ENCODE results near the gene DPM1. TPM values are rescaled to one million over a fixed set of nuclear protein-coding genes. Genes with fewer than 3 reads are reported as not detected.

Gene DPM1
- total RNA-seq, 1 donor from 2014 or later: 32.7 TPM

DNA sequence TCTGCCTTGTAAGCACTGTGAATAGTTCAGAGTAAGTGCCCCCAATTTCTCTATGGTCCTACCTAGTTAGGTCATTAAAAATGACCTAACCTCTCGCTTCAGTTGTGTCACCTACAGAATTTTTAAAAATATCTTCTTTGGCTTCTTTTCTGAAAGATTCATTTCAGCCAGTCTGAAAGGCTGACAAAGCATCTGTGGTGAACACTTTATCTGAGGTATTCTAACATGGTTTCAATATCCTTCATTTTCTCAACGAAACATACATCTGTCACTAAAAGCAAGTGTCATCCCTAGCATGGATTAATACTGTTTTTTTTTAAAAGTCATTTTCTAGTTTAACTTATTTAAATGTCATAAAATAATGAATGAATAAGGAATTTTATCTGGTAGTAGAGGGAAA is 5.1 kb downstream of the DPM1 start:
- TF ChIP-seq, protein P1, sequence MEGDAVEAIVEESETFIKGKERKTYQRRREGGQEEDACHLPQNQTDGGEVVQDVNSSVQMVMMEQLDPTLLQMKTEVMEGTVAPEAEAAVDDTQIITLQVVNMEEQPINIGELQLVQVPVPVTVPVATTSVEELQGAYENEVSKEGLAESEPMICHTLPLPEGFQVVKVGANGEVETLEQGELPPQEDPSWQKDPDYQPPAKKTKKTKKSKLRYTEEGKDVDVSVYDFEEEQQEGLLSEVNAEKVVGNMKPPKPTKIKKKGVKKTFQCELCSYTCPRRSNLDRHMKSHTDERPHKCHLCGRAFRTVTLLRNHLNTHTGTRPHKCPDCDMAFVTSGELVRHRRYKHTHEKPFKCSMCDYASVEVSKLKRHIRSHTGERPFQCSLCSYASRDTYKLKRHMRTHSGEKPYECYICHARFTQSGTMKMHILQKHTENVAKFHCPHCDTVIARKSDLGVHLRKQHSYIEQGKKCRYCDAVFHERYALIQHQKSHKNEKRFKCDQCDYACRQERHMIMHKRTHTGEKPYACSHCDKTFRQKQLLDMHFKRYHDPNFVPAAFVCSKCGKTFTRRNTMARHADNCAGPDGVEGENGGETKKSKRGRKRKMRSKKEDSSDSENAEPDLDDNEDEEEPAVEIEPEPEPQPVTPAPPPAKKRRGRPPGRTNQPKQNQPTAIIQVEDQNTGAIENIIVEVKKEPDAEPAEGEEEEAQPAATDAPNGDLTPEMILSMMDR (IDR thresholded peaks at IDR 0.05): no peak
- Mint-ChIP-seq H3K4me3 (ENCODE audit: unreplicated experiment) (no peak overlapping the region), H3K36me3 (ENCODE audit: unreplicated experiment) (peaks cover 36% of the 10 kb centered on the region), H3K9me3 (ENCODE audit: unreplicated experiment) (no peaks in the 10 kb centered on the region), H3K4me1 (ENCODE audit: unreplicated experiment) (peaks cover 22% of the 10 kb centered on the region), H3K27me3 (ENCODE audit: unreplicated experiment) (no peaks in the 10 kb centered on the region), H3K27ac (ENCODE audit: unreplicated experiment) (no peak overlapping the region)
- no peak for DNase-seq (ENCODE audit: extremely low spot score, unreplicated experiment)

- no peaks in the 10 kb centered on the region for H3K27me3 Mint-ChIP-seq (ENCODE audit: unreplicated experiment)
- no peak overlapping the region for H3K4me3 Mint-ChIP-seq (ENCODE audit: unreplicated experiment)
- TF ChIP-seq, protein P1 (IDR thresholded peaks at IDR 0.05): no peak
- H3K36me3 Mint-ChIP-seq (ENCODE audit: unreplicated experiment): peaks cover 37% of the 10 kb centered on the region
- DNase-seq (ENCODE audit: extremely low spot score, unreplicated experiment): no peak
- no peaks in the 10 kb centered on the region for H3K9me3 Mint-ChIP-seq (ENCODE audit: unreplicated experiment)
- H3K27ac Mint-ChIP-seq (ENCODE audit: unreplicated experiment): no peak overlapping the region
- no peaks in the 10 kb centered on the region for H3K4me1 Mint-ChIP-seq (ENCODE audit: unreplicated experiment)
These were observed 10.1 kb downstream of the DPM1 start for GRCh38 chr20:50948132-50948785.

- H3K4me3 Mint-ChIP-seq (ENCODE audit: unreplicated experiment): no peak overlapping the region
- no peaks in the 10 kb centered on the region for H3K27me3 Mint-ChIP-seq (ENCODE audit: unreplicated experiment)
- no peak overlapping the region for H3K27ac Mint-ChIP-seq (ENCODE audit: unreplicated experiment)
- peaks cover 40% of the 10 kb centered on the region for H3K36me3 Mint-ChIP-seq (ENCODE audit: unreplicated experiment)
- H3K9me3 Mint-ChIP-seq (ENCODE audit: unreplicated experiment): no peaks in the 10 kb centered on the region
- TF ChIP-seq, protein P1 (IDR thresholded peaks at IDR 0.05): no peak
- no peak for DNase-seq (ENCODE audit: extremely low spot score, unreplicated experiment)
- H3K4me1 Mint-ChIP-seq (ENCODE audit: unreplicated experiment): no peaks in the 10 kb centered on the region
These were observed 15.3 kb downstream of the DPM1 start for GRCh38 chr20:50943069-50943468.

DNA sequence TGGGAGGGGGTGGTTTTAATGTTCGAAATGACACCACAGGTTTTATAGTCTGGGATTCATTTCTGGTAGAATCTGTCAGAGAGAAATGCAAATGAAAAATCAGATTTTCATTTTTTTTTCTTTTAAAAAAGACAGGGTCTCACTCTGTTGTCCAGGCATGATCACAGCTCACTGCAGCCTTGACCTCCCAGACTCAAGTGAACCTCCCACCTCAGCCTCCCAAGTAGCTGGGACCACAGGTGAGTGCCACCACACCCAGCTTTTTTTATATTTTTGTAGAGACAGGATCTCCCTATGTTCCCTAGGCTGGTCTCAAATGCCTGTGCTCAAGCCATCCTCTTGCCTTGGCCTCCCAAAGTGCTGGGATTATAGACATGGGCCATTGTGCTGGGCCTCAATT is 24.7 kb downstream of the DPM1 start:
- H3K36me3 Mint-ChIP-seq (ENCODE audit: unreplicated experiment): peaks cover 29% of the 10 kb centered on the region
- no peak for DNase-seq (ENCODE audit: extremely low spot score, unreplicated experiment)
- H3K9me3 Mint-ChIP-seq (ENCODE audit: unreplicated experiment): no peaks in the 10 kb centered on the region
- TF ChIP-seq, protein P1 (IDR thresholded peaks at IDR 0.05): no peak
- H3K27me3 Mint-ChIP-seq (ENCODE audit: unreplicated experiment): no peaks in the 10 kb centered on the region
- H3K4me3 Mint-ChIP-seq (ENCODE audit: unreplicated experiment): no peak overlapping the region
- H3K4me1 Mint-ChIP-seq (ENCODE audit: unreplicated experiment): peaks cover 17% of the 10 kb centered on the region
- peak overlapping the region; percentile 23 for H3K27ac Mint-ChIP-seq (ENCODE audit: unreplicated experiment)

DNA sequence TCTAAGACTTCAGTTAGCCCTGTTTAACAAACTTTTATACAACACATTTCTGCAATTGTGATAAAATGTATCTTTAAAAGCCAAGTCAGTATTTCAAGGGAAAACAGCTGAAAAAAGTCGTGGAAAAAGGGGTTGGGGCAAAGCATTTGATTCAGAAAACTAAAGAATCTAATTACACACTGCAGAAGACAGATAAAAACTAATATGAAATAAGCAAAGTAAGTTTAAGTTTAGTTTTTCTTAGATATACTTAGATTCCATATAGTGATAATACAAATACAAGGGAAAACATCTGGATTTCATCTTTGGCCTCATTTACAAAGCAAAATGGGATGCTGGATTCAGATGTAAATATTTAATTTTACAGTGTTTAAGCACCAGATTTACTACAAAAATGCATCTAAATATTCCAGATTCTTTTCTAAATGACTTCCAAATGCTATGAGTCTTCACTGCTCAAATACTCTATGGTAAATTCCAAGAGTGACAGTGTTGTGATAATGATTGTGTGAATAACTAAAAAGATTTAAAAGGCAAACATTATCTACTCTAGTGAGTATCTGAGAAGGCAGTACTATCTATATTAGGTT is 25.5 kb downstream of the DPM1 start:
- H3K4me1 Mint-ChIP-seq (ENCODE audit: unreplicated experiment): peaks cover 25% of the 10 kb centered on the region
- no peaks in the 10 kb centered on the region for H3K9me3 Mint-ChIP-seq (ENCODE audit: unreplicated experiment)
- TF ChIP-seq, protein P1 (IDR thresholded peaks at IDR 0.05): no peak
- H3K36me3 Mint-ChIP-seq (ENCODE audit: unreplicated experiment): peaks cover 33% of the 10 kb centered on the region
- H3K27ac Mint-ChIP-seq (ENCODE audit: unreplicated experiment): peak overlapping the region; percentile 98
- DNase-seq (ENCODE audit: extremely low spot score, unreplicated experiment): no peak
- H3K27me3 Mint-ChIP-seq (ENCODE audit: unreplicated experiment): no peaks in the 10 kb centered on the region
- H3K4me3 Mint-ChIP-seq (ENCODE audit: unreplicated experiment): no peak overlapping the region

Data from osteocyte (in vitro differentiated cells).